T-helper 2 cell (primary cell): ENCODE data around the gene ASB2.

ENCODE experiments used
- DNase-seq, 5 experiments: peaks; one replicate each; pipeline versions ENCODE4 v3.0.0 to v3.0.0-alpha.2; 2012 to 2022
- total RNA-seq, 2 donors: gene quantifications; one replicate each; lab custom pipeline; 2026; lab: John Stamatoyannopoulos, UW

ASB2 gene, protein sequence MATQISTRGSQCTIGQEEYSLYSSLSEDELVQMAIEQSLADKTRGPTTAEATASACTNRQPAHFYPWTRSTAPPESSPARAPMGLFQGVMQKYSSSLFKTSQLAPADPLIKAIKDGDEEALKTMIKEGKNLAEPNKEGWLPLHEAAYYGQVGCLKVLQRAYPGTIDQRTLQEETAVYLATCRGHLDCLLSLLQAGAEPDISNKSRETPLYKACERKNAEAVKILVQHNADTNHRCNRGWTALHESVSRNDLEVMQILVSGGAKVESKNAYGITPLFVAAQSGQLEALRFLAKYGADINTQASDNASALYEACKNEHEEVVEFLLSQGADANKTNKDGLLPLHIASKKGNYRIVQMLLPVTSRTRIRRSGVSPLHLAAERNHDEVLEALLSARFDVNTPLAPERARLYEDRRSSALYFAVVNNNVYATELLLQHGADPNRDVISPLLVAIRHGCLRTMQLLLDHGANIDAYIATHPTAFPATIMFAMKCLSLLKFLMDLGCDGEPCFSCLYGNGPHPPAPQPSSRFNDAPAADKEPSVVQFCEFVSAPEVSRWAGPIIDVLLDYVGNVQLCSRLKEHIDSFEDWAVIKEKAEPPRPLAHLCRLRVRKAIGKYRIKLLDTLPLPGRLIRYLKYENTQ
- 4.4 to 4.7 reads per million in 2 donors for total RNA-seq

DNA sequence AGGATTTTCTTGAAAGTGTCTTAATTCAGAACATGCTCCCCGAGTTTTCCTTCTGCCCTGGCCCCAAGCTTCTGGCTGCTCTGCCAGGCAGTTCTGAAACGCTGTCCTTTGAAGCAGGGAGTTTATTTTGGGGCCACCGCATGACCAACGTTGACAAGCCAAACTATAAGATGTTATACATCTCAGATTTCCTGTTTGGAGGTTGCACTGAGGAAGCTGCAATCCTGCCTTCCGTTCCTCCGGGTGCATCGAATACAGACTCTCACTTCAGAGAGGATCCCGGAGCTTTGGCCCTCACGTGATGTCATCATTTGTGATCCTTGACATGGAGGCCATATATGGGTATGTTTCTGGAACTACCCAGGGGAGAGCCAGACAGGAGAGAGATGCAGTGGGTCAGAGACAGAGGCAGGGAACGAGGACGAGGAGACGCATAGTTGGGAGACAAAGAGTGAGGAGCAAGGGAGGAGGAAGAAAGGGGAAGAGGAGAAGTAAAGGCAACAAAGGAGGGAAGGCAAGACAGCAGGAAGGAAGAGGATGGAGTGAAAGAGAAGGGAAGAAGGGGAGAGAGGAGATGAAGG, at the start of gene ASB2:
Gene ASB2, minus strand, starts transcription at position 94 of the 581 bp plus-strand sequence. CDS start 12,031 bp downstream, outside the sequence.
- peak in 1 of 5 experiments; percentile 80 for DNase-seq

DNA sequence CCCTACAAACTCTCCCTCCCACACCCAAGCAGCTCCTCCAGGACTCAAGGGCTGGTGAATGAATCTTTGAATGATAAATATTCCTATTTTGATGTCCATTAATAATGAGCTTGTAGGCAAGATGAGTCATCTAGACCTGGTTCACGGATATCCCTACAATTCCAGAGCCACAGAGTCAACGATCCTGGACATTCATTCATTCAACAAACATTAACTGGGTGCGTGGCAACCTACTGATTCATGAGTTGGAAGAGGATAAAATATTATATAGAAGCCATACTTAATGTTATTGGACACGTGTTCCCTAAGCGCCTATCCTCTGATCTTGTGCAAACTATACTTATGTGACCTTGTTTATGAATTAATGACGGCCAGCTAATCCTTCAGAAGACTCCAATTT, 49.4 kb upstream of the ASB2 start:
- no peak for DNase-seq

DNA sequence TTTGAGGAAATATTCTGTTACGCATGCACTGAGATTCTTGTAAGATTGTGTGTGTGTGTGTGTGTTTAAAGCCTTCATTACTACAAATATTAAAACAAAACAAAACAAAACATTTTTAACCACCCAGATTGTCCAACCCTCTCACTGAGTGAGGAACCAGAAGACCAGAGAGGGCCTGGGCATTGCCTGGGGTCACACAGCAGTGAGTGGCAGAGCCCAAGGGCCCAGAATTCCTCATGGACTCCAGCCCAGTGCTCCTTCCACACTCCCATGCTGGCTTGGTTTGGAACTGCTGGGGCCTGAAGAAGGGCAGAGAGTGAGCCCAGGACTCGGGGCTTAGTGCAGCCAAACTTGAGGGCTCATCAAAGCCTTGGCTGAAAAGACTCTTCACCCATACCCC, 48.2 kb upstream of the ASB2 start:
- no peak for DNase-seq

DNA sequence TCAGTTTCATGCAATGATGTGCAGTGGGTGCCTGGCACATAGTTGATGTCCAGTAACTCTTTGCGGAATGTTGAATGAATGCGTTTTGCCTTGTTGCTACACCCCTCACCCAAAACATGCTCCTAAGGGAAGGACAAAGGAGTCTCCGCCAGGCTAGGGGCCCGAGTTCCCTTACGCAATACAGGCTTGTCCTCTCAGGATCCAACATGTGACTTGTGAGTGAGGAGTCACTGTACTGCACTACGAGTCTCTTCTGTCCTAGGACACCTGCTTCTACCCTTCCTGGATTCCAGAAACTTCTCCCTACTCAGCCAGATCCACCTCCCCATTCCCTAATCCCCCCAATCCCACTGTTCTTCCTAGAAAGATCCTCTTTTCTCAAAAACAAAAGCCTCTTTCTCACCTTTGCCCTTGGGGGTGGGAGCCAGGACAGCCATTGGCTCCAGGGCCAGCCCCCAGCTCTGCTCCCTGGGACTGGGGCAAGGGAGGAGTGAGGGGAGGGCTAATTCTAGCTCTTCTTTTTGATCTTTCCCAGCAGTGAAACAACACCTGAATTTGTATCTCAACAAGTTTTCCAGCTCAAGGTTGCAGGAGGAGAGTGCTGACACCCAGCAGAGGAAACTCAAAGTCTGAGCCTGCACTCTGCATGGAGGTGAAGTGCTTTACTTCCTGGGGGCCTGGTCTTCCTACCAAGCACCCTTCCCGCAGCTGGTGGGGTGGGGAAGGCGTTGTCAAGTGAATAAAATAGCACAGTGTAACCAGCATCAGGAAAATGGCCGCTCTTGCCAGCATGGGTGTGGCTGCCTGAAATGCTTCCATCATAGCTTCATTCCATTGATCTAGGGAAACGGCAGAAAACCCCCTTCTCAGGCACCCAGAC, 46.4 kb upstream of the ASB2 start:
- no peak for DNase-seq

DNA sequence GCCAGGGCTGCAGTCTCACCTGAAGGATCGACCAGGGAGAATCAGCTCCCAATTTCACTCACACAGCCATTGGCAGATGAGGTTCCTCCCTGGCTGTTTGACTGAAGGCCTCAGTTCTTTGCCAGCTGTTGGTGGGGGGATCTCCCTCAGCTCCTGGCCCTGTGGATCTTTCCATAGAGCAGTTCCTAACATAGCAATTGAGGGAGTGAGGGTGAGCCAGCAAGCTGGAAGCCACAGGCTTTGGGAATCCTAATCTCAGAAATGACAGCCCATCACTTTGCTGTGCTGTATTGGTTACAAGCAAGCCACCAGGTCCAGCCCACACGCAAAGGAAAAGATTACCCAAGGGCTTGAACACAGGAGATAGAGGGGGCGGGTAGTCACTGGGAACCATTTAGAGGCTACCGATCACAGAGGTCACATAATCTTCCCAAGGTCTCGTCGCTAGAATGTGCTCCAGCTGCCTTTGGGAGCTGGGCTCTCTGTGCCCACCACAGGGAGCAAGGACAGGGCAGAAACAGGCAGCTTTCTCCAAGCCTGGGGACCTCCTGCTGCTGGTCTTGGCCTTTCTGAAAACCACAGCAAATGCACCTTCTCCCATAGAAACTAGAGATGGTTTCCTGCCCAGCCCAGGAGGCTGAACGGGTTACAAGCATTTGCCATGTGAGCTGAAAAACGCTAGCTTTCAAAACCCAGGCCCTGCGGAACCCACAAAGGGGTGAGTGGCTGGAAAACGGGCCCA, 45.2 kb upstream of the ASB2 start:
- peak in 1 of 5 experiments; percentile 61 for DNase-seq

DNA sequence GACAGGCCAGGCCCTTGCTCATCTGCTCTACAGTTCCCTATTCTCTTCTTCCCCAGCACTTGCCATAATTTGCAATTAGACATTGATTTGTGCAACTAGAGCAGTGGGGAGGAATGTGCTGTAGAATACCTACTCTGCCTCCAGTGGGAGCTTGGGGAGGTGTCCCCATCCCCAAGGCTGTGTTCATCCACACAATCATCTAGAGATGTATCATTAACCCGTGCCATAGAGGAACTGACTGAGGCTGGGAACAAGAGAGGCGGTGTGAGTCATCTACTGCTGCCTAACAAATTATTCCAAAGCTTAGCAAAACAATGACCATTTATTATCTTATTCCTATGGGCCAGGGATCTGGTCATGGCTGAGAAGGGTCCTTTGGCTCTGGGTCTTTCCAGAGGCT, 44.6 kb upstream of the ASB2 start:
- DNase-seq = no peak

DNA sequence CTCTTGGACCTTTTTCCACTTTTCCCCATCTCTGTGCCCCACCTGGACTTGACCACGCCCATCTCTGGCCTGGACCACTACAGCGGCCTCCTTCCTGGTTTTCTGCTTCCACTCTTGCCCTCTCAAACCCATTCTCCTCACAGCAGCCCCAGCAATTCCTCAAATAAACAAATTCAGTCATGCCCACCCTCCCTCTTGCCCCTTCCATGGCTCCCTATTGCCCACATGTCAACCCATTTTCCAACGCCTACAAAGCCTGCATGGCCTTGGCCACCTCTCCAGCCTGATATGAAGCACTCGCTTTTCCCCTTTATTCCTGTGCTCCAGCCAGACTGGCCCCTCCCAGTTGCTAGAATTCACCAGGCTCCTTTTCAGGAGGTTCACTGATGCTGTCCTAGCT, 43.9 kb upstream of the ASB2 start:
- DNase-seq = no peak

DNA sequence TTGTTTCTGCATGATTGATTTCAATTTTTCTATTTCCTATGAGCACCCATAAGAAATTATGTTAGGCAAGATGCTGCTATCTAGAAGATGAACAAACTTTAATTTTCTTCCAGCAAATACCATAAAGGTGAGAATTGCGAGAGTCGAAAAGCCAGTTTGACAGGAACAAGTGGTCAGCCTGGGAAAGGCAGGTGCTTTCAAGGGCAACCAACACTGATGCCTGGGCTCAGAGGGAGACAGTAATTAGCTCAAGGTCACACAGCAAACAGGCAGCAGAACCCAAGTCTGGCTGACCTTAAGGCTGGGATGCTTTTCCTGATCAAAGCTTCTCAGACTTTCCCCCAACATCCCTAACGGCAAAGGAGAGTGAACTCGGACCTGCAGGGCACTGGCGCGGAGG, 43.0 kb upstream of the ASB2 start:
- DNase-seq = no peak

DNA sequence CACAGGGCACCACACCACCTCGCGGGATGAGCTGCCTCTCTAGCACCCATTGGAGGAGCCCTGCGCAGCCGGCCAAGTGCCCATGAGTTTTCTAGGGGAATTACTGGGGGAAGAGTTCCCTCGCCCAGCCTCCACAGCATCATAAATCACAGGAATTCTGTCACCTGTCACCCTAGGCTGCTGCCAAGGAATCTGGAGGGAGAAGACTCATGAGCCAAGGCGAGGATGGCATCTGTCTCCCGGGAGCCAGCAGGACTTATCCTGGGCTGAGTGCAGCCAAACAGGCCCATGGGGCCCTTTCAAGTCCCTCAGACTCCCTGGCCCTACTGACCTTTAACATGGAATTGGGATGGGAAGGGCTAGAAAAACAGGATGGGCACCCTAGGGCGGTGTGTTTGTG, 41.9 kb upstream of the ASB2 start:
- DNase-seq = no peak

DNA sequence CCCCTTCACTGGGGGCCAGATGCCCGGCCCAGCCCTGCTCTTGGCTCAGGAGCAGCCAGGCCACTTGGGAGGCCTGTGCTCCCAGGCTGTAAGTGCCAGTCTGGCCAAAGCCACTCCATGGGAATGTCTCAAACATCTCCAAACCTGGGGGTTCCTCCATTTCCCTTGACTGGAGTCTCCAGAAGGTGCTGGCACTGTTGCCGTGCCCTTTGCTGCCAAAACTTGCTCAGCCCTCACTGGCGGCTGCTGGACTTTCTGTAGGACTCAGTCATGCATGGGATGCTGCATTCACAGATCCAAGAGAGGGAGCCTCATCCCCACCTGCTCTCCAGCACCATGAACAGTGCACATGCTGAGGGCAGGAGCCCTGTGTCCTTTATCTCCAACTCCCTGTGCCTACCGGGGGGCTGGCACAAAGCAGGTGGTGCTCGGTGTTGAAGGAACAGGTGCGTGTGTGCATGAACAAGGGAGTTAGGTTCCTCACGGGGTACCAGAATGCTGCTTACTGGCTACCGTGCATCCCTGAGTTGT, 40.1 kb upstream of the ASB2 start:
- DNase-seq = no peak

DNA sequence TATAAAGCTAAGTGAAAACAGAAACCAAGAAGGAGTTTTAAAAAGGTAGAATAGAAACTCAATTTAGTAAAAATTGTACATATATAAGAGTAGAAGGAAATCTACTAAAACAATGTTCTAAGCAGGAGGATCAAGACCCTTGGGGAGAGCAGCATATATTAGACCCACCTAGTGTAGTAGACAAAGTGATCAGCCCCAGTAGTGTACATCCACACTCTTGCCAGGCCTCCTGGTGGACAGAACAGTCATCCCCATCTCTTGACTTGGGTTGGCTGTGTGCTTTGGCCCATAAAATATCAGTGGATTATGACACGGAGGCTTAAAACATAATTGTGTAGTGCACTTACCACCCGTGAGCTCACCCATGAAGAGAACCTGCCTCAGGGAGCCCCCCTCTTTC, 38.9 kb upstream of the ASB2 start:
- no peak for DNase-seq

DNA sequence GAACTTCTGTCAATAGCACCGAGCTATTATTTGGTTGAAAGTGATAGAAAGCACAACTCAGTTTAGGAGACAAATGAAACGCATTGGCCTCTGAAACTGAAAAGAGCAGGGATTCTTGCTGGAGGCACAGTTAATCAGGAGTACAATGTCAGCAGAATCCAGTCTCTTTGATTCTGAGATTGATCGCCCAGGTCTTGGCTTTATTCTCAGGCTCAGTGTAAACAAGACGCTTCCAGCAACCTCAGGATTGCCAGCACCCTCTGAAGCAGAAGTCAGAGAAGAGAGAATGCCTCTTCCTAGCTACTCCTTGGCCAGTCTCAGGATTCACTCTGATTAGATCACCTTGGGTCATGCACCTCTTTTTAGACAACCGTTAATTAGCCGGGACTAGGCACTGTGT, 38.0 kb upstream of the ASB2 start:
- no peak for DNase-seq

DNA sequence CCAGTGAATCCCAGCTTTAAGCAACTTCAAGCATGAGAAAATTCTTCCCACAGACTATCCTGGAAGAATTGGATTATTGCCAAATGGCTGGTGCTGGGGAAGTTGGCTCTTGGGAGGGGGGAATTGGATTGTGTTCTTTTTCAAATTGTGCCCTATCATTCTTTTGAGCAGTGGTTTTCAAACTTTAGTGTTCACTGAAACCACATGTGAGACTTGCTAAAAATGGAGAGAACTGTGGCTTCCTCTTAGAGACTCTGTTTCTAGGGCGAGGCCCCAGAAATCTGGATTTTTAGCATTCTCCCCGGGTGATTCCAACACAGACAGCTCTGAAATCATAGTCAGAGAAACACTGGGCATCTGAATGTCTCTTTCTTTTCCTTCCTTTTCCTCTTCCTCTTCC, 35.4 kb upstream of the ASB2 start:
- peak in 2 of 5 experiments; percentile 58 to 71 for DNase-seq

DNA sequence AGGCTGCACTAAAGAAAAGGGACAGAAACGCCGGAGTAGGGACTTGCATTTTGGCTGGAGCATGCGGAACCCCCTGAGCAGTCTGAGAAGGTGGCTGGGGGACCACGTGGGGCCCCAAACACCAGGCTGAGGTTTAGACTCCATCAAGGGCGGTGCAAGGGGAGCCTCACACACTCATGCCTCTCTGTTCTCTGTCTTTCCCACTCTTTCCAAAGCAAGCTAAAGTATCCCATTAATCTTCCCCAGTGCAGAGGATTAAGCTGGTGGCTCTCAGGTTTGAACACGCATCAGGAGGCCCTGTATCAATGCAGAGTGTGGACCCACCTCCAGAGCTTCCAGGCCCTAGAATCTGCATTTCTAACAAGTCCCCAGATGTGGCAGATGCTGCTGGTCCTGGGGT, 34.3 kb upstream of the ASB2 start:
- DNase-seq = no peak

DNA sequence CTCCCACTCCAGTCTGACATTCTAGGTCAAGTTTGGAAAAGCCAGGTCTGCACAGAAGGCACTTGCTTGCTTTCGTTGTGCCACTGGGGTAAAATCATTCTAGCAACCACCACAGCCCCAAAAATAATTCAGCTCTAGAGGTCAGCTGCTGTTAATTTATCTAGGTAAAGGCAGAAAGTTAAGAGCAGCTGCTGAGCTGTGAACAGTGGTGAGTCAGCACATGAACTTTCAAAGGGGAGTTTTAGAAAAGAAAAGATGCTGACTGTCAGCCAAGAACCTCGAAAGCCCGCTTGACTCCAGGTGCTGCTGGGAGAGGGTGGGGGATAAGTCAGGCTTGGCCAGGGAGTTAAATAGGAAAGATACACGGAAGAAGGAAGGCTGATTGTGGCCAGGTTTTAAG, 33.4 kb upstream of the ASB2 start:
- no peak for DNase-seq

DNA sequence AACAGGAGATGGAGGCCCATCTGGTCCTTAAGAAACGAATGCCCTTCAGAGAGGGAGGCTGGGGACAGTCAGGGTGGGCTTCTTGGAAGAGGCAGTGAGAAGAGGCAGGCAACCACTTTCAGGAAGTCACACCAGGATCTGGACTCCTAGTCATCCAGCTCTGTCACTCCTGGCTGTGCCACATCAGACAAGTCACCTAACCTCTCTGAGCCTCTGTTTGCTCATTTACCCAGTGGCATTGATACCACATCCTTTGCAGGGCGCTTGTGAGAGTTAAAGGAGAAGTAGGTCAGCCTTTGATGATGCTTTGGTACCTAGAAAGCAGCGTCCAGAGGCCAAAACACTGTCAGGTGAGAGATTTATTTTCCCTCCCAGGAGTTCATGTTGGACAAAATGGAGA, 31.9 kb upstream of the ASB2 start:
- DNase-seq = peak in 1 of 5 experiments; percentile 51

DNA sequence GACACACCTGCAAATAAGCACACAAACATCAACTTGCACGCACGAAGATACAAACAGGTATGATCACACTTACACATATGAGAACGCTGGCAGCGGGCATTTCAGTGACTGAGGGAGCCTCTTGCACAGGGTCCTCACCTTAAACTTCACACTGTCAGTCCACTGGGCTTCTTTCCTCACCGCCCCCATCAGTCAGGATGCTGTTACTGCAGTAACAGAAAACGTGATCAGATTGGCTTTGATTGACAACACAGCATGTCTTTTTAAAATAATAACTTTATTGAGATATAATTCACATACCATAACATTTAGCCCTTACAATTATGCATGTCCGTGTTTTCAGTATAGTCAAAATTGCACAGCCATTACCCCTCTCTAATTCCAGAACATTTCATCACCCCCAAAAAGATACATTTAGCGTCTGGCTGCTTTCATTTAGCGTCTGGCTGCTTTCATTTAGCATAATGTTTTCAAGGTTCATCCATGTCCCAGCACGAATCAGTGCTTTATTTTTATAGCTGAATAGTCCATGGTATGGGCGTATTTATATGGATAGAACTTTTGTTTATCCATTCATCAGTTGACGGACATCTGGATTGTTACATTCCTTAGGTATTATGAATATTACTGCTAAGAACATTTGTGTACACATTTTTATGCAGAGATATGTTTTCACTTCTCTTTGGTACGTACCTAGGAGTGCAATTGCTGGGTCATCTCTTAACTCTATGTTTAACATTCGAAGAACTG, 29.1 kb upstream of the ASB2 start:
- peak in 1 of 5 experiments; percentile 49 for DNase-seq

DNA sequence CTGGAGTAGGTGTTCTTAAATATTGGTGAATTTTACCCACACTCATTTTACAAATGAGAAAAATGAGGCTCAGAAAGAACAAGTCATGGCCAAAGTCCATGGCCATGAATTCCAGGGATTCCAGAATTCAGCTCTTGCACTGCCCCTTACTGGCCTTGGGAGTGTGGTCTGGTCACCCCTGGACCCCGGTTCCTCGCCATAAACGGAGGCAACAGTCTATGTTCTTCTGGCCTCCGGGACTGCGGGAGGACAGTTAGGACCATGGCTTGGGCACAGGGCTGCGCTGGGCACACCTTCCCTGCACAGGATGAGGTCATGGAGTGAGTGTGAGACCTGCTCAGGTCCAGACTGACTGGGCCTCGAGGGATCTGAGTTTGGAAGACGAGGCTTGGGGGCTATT, 27.6 kb upstream of the ASB2 start:
- DNase-seq = no peak

DNA sequence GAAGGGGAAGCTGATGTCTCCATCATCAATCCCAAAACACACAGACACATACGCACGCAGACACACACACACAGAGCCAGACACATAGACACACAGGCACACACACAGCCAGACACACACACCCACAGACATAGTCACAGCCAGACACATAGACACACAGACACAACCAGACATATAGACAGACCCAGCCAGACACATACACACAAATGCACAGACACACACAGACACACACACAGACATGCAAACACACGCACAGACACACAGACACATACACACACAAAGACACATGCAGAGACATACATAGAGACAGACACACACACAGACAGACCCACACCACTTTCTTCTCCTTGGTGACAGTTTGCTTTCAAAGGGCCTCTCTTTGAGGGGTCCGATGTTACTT, 27.0 kb upstream of the ASB2 start:
- no peak for DNase-seq

DNA sequence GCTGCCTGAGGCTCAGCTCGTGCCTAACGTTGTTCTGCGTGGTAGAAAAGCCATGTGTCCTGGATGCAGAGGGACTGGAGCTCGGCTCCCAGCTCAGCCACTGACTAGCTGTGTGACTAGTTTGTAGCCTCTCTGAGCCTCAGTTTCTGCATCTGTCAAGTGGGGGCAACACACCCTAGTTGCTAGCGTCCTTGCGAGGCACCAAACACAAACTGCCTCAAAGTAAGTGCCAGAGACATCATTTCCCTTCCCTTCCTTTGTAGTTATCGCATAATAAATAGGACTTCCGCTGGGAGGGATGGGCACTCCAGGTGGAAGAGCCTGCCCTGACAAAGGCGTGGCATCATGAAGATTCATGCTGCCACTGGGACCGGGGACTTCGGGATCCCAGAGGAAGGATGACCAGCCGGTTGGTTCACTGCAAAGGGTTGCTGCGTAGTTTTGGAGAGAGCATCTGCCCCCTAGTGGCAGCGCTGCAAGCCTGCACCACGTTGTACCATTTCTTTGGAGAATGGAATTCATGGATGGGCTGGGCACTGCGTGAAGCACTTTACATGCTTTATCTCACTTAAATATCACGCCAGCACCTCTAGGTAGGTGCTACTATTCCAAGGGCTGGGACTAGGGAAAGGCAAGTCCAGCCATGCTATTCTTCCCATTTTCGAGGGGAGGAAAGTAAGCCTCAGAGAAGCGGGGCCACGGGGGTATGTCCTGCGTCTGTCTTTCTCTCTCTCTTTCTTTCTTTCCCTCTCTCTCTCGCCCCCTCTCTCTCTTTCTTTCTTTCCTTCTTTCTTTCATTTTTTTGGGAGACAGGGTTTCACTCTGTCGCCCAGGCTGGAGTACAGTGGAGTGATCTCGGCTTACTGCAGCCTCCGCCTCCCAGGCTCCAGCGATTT, 25.4 kb upstream of the ASB2 start:
- DNase-seq = peak; percentile 23 to 71 (median 38)
